Left ventricle myocardium inferior (tissue), 1 donor: Measurements from ENCODE around the gene CHID1. TPM values are rescaled to one million over a fixed set of nuclear protein-coding genes. Genes with fewer than 3 reads are reported as not detected.

ENCODE experiments used
- DNase-seq: peaks from one replicate; pipeline ENCODE4 v3.0.0-alpha.2; 2020
- H3K27ac ChIP-seq: fragments of 200-600 bp; replicated peaks from 2 replicates; pipeline ENCODE4 v1.8.0; 2021
- H3K27me3 ChIP-seq: fragments of 200-600 bp; 2 replicates; pipeline ENCODE4 v1.8.0; 2021; ENCODE audit warnings: low read depth
- H3K36me3 ChIP-seq: fragments of 200-600 bp; 2 replicates; pipeline ENCODE4 v1.8.0; 2021
- H3K4me1 ChIP-seq: fragments of 200-600 bp; 2 replicates; pipeline ENCODE4 v1.8.0; 2021
- H3K4me3 ChIP-seq: fragments of 200-600 bp; 2 replicates; pipeline ENCODE4 v1.8.0; 2021; ENCODE audit warnings: mild to moderate bottlenecking, moderate library complexity
- H3K9me3 ChIP-seq: fragments of 200-600 bp; replicated peaks from 2 replicates; pipeline ENCODE4 v1.8.0; 2021
- CTCF ChIP-seq: fragments of 200-600 bp; IDR thresholded peaks from 2 replicates; pipeline ENCODE4 v1.8.0; 2021; ENCODE audit warnings: antibody characterized with exemption, mild to moderate bottlenecking, borderline replicate concordance
- intact Hi-C: fragments of 100-400 bp; cut with micrococcal nuclease; formaldehyde crosslinking; loops from one replicate; pipeline ENCODE4 v1.11.0; 2022
- total RNA-seq: library from RNA; stranded (reverse); fragmentation: NEBNext Ultra II Directional; extraction: Animal tissue kit (Norgen Biotek cat#: 25700); gene quantifications from one replicate; pipeline ENCODE4 v1.2.1, GENCODE V29; 2021
- donor health status: DM: no; HTN: yes; CAD: no; lungs with severe emphysema.

Gene CHID1
- total RNA-seq, 1 donor from 2014 or later = 54.2 TPM

GRCh38 chr11:869399-870126 lies 41.0 kb downstream of the CHID1 start:
- Histone ChIP-seq H3K27me3 (no peaks in the 10 kb centered on the region), H3K36me3 (peaks cover 26% of the 10 kb centered on the region), H3K4me1 (no peaks in the 10 kb centered on the region), H3K27ac (no peak overlapping the region), H3K4me3 (no peak overlapping the region), H3K9me3 (no peaks in the 10 kb centered on the region)
- TF ChIP-seq CTCF = no peak
- DNase-seq = no peak
- intact Hi-C loops = no loop called here

GRCh38 chr11:868802-869201 lies 41.8 kb downstream of the CHID1 start:
- intact Hi-C loops = no loop called here
- Histone ChIP-seq H3K27ac (no peak overlapping the region), H3K36me3 (peaks cover 33% of the 10 kb centered on the region), H3K27me3 (no peaks in the 10 kb centered on the region), H3K4me1 (no peaks in the 10 kb centered on the region), H3K9me3 (no peaks in the 10 kb centered on the region), H3K4me3 (no peak overlapping the region)
- no peak for TF ChIP-seq CTCF
- no peak for DNase-seq

- no peak overlapping the region for H3K27ac ChIP-seq
- no peak for DNase-seq
- intact Hi-C loops = no loop called here
- no peaks in the 10 kb centered on the region for H3K9me3 ChIP-seq
- H3K4me1 ChIP-seq = no peaks in the 10 kb centered on the region
- TF ChIP-seq CTCF = no peak
- H3K4me3 ChIP-seq = no peak overlapping the region
- H3K27me3 ChIP-seq = no peaks in the 10 kb centered on the region
- peaks cover 36% of the 10 kb centered on the region for H3K36me3 ChIP-seq
Measured at GRCh38 chr11:868394-868793, 42.2 kb downstream of the CHID1 start.

GRCh38 chr11:867856-868358 lies 42.7 kb downstream of the CHID1 start:
- H3K4me3 ChIP-seq = no peak overlapping the region
- no peak for TF ChIP-seq CTCF
- DNase-seq = no peak
- intact Hi-C loops = no loop called here
- H3K27me3 ChIP-seq = no peaks in the 10 kb centered on the region
- no peaks in the 10 kb centered on the region for H3K9me3 ChIP-seq
- H3K27ac ChIP-seq = no peak overlapping the region
- peaks cover 41% of the 10 kb centered on the region for H3K36me3 ChIP-seq
- no peaks in the 10 kb centered on the region for H3K4me1 ChIP-seq

GRCh38 chr11:866481-866880 lies 44.1 kb downstream of the CHID1 start:
- Histone ChIP-seq H3K27me3 (no peaks in the 10 kb centered on the region), H3K9me3 (no peaks in the 10 kb centered on the region), H3K4me1 (peaks cover 8% of the 10 kb centered on the region), H3K4me3 (no peak overlapping the region), H3K36me3 (peaks cover 45% of the 10 kb centered on the region), H3K27ac (no peak overlapping the region)
- no peak for TF ChIP-seq CTCF
- intact Hi-C loops = no loop called here
- DNase-seq = no peak
